Activated CD8-positive, alpha-beta memory T cell treated with anti-CD3 and anti-CD28 coated beads, Interleukin-2, amount 50 U/mL, for 48 hours (primary cell): ENCODE measurements around the gene CEP350.

ENCODE experiments used
- DNase-seq: peaks from one replicate; pipeline ENCODE4 v3.0.0-alpha.2; 2020

Gene CEP350

DNA sequence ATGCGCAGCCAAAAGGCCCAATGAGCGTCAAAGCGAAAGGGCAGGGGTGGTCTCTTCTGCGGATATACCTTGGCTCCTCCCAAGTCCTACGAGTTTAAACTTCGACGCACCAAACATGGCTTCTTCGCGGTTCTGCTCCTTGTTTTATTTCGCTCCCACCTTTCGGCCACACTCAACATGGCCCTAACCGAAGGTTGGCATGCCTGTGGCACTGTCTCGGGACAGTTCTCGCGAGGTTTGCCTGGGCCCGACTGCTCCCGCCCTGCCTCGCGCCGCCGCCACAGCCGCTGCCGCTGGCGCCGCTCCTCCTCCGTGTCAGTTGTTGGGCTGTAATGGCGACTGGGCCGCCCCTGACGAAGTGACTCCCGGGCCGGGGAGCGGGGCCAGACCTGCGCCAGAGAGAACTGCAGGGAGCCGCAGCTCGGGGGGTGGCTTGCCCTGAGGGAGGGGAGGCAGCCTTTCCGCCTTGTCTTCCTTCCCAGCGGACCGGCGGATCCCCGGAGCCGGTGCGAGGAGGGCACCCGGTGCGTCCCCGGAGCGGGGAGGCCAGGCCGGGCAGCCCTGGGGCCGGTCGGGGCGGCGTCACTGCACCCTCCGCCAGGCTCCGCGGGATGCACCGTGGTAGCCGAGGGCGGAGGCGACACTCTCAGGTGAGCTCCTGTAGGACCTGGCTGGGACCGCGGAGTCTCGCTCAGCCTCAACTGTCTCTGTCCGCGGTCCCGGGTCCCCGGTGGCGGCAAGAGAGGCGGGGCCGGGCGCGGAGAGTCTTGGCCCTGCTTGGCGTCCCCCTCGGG, at the start of gene CEP350:
Gene CEP350 (plus strand): TSS at position 318 of the 794 bp plus-strand sequence. CDS start 31,372 bp downstream, outside the sequence.
- DNase-seq = peak; percentile 97

DNA sequence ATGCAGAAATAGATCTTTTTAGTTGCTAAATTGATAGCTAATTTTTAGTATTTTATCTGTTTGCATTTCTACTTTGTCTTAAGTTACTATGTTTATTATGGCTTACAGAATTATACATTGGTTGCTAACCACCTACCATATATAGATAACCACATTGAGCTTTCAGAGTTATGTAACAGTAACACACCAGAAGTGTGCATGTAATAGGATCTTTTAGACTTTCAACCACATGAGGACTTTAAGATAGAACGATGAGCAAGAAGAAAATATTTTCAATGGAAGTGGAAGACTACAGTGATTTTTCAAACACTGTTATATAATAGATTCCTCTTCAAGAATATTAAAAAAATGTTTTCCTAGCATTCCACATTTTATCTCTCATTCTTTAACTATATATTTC, 43.7 kb upstream of the CEP350 start:
- DNase-seq = no peak

DNA sequence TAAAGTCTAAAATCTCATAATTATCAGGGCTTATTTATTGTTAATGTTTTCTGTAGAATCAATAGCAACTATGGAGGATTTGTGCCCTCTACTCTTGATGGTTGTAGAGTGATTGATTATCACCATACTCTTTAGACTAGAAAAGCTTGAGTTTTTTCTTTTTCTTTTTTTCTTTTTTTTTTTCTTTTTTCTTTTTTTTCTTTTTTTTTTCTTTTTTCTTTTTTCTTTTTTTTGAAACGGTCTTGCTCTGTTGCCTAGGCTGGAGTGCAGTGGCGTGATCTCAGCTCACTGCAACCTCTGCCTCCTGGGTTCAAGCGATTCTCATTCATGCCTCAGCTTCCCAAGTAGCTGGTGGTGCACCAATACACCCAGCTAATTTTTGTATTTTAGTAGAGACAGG, 42.8 kb upstream of the CEP350 start:
- no peak for DNase-seq

GRCh38 chr1:179917601-179918429, 36.8 kb upstream of the CEP350 start:
- no peak for DNase-seq

GRCh38 chr1:179921472-179921871, 33.1 kb upstream of the CEP350 start:
- DNase-seq = no peak

DNA sequence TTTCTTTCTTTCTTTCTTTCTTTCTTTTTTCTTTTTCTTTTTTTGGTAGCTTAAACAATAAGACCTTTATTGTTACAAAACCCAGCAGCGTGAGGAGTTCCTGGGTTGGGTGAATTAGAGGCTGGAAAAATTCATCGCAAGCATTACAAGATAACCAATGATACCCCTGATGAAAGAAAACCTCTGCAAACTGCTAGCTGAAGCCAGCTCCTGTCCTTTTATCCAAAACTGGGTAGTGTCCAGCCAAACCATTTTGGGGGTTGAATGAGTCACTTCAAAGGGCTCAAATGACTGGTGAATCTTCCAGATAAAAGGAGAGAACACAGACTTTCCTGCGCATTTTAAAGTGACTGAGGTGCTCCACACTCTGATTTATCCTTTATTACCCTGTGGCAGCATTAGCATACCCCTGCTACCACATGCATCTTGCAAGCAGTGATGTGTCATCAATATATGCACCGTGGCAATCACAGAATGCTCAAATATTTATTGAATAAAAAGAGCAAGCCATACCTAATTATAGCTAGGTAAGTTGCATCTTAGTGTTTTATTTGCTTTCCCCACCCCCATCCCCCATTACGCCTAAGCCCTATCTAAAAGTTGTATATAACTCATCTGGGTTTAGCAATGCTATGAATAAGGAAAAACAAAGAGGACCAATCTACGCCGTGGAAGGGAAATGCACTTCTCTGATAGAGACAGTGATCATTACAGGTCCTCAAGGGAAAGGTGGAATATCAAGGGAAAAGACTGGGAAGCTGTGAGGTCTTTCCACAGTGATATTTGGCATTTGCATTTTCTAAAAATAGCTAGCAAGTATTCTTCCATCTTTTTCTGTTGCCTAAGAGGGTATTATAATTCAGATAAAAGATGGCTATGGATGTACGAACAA, 32.4 kb upstream of the CEP350 start:
- no peak for DNase-seq

- DNase-seq = no peak
Observed at GRCh38 chr1:179923029-179923428, 31.6 kb upstream of the CEP350 start.

DNA sequence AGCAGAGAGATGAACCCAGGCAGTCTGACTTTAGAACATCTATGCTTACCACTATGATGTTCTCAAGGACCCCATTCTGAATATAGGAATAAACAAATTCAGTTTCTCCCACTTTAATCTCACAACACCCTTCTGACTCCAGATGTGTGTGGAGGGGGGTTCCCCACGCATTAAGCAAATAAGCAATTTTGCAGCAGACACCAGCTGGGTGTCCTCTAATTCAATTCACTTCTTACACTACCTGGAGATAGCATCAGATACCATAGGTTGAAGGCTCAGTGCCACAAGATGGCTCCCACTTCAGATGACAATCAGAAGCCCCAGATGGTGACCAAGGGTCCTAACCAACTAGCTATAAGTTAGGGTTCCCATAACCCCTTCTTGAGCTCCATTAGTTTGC, 30.3 kb upstream of the CEP350 start:
- DNase-seq = no peak

- no peak for DNase-seq
Observed at GRCh38 chr1:179925302-179925701, 29.3 kb upstream of the CEP350 start.

GRCh38 chr1:179925922-179926849, 28.4 kb upstream of the CEP350 start:
- no peak for DNase-seq

DNA sequence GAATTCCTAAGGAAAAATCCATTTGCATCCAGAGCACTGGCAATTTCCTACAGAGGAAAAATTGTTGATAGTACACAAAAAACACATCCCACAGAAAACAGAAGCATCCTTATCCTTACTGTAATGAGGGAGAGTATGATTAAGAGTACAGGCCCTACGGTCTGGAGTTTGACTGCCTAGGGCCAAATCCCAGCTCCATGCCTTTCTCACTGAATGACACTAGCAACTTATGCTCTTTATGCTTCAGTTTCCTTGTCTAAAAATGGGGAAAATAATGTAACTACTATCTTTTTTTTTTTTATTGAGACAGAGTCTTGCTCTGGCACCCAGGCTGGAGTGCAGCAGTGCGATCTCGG, 27.8 kb upstream of the CEP350 start:
- DNase-seq = no peak

GRCh38 chr1:179929955-179930798, 24.4 kb upstream of the CEP350 start:
- no peak for DNase-seq

- DNase-seq = no peak
Observed at GRCh38 chr1:179930867-179931266, 23.7 kb upstream of the CEP350 start.

DNA sequence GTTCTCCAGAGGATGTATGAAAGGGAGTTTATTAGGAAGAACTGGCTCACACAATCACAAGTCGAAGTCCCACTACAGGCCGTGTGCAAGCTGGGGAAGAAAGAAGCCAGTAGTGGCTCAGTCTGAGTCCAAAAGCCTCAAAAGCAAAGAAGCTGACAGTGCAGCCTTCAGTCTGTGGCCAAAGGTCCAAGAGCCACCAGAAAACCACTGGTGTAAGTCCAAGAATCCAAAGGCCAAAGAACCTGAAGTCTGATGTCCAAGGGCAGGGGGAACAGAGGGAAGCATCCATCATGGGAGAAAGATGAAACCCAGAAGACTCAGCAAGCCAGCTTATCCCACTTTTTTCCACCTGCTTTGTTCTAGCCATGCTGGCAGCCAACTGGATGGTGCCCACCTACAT, 21.4 kb upstream of the CEP350 start:
- DNase-seq = no peak

DNA sequence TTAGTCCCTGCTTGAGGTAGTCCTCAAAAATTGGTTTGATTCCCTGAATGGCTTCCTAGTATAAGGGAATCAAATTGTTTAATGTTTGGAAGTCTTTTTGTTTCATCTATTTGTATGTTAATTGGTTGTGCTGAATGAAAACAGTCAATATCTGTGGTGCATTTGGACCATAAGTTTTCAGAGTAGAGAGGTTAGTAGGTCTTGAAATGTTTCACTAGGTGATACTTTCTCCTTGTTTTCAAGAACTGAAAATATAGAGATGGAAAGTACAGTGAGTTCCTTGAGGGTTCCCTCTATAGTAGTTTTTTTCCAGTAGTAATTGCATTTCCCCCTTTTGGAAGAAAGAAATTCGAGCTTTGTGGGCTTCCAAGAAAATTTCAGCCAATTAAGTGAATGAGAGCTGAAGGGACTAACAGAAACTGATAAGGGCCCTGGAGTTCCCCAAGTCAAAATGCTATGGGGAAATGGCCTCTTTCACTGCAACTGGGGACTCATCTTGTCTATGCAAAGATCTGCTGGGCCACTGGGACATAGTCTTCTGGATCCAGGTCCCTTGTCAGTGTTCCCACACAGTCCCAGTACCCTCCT, 18.6 kb upstream of the CEP350 start:
- no peak for DNase-seq

DNA sequence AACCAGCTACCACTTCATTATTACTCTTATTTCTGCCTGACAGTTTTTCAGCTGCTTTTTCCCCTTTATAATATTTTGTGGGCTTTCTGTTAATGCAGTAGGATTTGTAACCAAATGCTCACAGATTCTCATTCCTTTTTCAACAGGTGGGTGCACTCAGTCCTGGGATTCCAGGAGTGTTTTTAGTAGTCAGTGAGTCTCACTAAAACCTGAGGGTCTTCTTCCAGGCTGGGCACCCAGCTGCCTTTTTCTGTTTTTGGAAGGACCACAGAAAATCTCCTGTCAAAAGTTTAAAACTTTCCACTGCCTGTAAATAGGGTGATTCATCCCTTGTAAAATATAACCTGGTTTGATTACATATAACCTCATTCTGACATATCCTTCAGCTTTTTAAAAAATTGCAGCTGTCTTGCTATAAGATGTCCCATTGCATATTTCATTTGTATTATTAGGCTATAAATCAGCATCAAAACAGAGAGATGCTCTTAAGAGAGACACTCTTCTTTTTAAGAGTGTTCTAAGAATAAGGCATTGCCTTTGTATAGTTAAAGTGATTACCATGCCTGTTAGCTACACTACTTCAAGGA, 16.8 kb upstream of the CEP350 start:
- no peak for DNase-seq

DNA sequence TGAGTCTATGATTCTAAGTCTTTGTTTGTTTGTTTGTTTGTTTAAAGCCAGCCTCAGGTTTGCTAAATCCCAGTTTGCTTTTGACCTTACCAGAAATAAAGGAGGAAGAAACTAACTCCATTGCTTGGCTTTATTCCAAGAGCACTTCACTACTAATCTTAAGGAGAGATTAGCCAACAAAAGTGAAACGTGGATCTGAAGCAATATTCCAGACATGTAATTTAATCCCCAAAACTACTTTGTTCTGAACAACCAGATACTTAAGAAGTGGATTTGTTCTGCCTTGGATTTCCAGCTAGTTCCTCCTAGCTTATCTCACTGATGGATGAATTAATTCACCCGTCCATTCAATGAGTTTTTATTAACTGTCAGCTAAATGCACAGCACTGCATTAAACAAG, 15.9 kb upstream of the CEP350 start:
- DNase-seq = no peak

- no peak for DNase-seq
Observed at GRCh38 chr1:179939941-179940340, 14.7 kb upstream of the CEP350 start.

DNA sequence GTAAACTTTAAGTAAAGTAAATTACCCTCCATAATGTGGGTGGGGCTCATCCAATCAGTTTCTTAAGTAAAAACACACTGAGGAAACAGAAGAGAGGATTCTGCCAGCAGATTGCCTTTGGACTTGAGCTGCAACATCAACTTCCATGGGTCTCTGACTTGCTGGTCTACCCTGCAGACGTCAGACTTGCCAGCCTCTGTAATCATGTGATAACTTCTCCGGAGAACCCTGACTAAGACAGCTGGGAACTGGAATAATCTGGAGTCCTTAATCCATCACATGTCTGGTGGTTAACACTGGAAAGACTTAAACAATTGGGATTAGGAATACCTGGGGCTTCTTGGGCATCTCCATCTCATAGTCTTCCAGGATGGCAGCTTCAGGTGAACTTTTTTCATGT, 13.2 kb upstream of the CEP350 start:
- no peak for DNase-seq

- no peak for DNase-seq
Observed at GRCh38 chr1:179950651-179951050, 4.0 kb upstream of the CEP350 start.
